ENCODE measurements around the gene UGT1A7.

- TF ChIP-seq CTCF (IDR thresholded peaks at IDR 0.05) (no peak), POLR2AphosphoS5 (IDR thresholded peaks at IDR 0.05) (no peak), EP300 (IDR thresholded peaks at IDR 0.05; ENCODE audit: low read depth) (no peak), POLR2A (IDR thresholded peaks at IDR 0.05) (no peak)
Observed at GRCh38 chr2:233658610-233659009, 23.1 kb upstream of the UGT1A7 start.
